ENCODE data around the gene SEL1L3.

The SEL1L3 gene

GRCh38 chr4:25818371-25818871 is 44.4 kb downstream of the SEL1L3 start:
- Histone ChIP-seq H2AFZ (no peak overlapping the region), H3K9ac (no peak overlapping the region), H3K9me3 (ENCODE audit: control insufficient read depth, low read length) (no peaks in the 10 kb centered on the region), H3K27ac (no peak overlapping the region), H3K36me3 (ENCODE audit: control insufficient read depth, insufficient read depth, low read length) (no peaks in the 10 kb centered on the region), H3K4me1 (no peaks in the 10 kb centered on the region), H3K27me3 (ENCODE audit: control insufficient read depth, insufficient read depth, low read length) (no peaks in the 10 kb centered on the region), H3K4me2 (ENCODE audit: low read length) (no peak overlapping the region), H3K79me2 (no peaks in the 10 kb centered on the region), H3K4me3 (ENCODE audit: low read depth, low read length) (no peak overlapping the region)
- TF ChIP-seq, protein P1, sequence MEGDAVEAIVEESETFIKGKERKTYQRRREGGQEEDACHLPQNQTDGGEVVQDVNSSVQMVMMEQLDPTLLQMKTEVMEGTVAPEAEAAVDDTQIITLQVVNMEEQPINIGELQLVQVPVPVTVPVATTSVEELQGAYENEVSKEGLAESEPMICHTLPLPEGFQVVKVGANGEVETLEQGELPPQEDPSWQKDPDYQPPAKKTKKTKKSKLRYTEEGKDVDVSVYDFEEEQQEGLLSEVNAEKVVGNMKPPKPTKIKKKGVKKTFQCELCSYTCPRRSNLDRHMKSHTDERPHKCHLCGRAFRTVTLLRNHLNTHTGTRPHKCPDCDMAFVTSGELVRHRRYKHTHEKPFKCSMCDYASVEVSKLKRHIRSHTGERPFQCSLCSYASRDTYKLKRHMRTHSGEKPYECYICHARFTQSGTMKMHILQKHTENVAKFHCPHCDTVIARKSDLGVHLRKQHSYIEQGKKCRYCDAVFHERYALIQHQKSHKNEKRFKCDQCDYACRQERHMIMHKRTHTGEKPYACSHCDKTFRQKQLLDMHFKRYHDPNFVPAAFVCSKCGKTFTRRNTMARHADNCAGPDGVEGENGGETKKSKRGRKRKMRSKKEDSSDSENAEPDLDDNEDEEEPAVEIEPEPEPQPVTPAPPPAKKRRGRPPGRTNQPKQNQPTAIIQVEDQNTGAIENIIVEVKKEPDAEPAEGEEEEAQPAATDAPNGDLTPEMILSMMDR (IDR thresholded peaks at IDR 0.05) = no peak

DNA sequence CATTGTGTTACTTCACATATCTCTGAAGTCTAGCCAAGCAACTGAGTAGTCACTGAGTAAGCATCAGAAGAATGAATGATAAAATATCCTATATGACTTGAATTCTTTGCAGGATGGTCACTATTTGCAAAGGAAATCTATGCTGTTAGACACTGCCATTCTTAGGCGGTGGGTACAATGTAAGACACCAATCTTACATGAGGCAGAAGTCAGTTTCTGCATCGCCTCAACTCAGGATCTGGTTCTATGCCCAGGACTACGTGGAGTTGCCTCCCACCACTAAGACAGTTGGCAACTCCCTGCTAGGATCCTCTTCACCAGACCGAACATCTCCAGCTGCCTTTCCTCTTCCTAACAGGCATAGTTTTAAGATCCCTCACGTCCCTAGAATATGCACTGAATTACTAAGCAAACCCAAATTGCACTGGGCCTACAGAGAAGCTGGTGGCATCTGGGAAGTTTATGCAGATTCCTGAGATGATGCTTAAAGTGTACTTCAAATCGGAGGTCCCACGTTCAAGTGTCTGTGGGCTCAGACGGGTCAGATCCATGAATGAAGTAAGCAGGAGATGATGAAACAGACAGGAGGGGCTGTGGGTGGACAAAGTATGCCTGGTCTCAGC is 45.6 kb downstream of the SEL1L3 start:
- Histone ChIP-seq H2AFZ (no peak overlapping the region), H3K27me3 (ENCODE audit: control insufficient read depth, insufficient read depth, low read length) (no peaks in the 10 kb centered on the region), H3K9me3 (ENCODE audit: control insufficient read depth, low read length) (no peaks in the 10 kb centered on the region), H3K4me2 (ENCODE audit: low read length) (no peak overlapping the region), H3K4me1 (no peaks in the 10 kb centered on the region), H3K36me3 (ENCODE audit: control insufficient read depth, insufficient read depth, low read length) (no peaks in the 10 kb centered on the region), H3K4me3 (ENCODE audit: low read depth, low read length) (no peak overlapping the region), H3K79me2 (no peaks in the 10 kb centered on the region), H3K9ac (no peak overlapping the region), H3K27ac (no peak overlapping the region)
- TF ChIP-seq, protein P1 (IDR thresholded peaks at IDR 0.05) = no peak

GRCh38 chr4:25816591-25817058 is 46.2 kb downstream of the SEL1L3 start:
- H3K79me2 ChIP-seq = no peaks in the 10 kb centered on the region
- H3K36me3 ChIP-seq (ENCODE audit: control insufficient read depth, insufficient read depth, low read length) = no peaks in the 10 kb centered on the region
- H3K9me3 ChIP-seq (ENCODE audit: control insufficient read depth, low read length) = no peaks in the 10 kb centered on the region
- H2AFZ ChIP-seq = no peak overlapping the region
- H3K9ac ChIP-seq = no peak overlapping the region
- TF ChIP-seq, protein P1 (IDR thresholded peaks at IDR 0.05) = no peak
- H3K4me2 ChIP-seq (ENCODE audit: low read length) = no peak overlapping the region
- H3K27ac ChIP-seq = no peak overlapping the region
- H3K4me1 ChIP-seq = no peaks in the 10 kb centered on the region
- H3K4me3 ChIP-seq (ENCODE audit: low read depth, low read length) = no peak overlapping the region
- no peaks in the 10 kb centered on the region for H3K27me3 ChIP-seq (ENCODE audit: control insufficient read depth, insufficient read depth, low read length)

GRCh38 chr4:25815586-25815985 is 47.2 kb downstream of the SEL1L3 start:
- Histone ChIP-seq H3K36me3 (ENCODE audit: control insufficient read depth, insufficient read depth, low read length) (no peaks in the 10 kb centered on the region), H3K4me2 (ENCODE audit: low read length) (no peak overlapping the region), H3K9ac (no peak overlapping the region), H3K79me2 (no peaks in the 10 kb centered on the region), H3K4me3 (ENCODE audit: low read depth, low read length) (no peak overlapping the region), H2AFZ (no peak overlapping the region), H3K27ac (no peak overlapping the region), H3K9me3 (ENCODE audit: control insufficient read depth, low read length) (no peaks in the 10 kb centered on the region), H3K27me3 (ENCODE audit: control insufficient read depth, insufficient read depth, low read length) (no peaks in the 10 kb centered on the region), H3K4me1 (no peaks in the 10 kb centered on the region)
- TF ChIP-seq, protein P1 (IDR thresholded peaks at IDR 0.05) = no peak
